Stimulated activated naive CD4-positive, alpha-beta T cell (primary cell): Measurements from ENCODE around the gene LPCAT1.
"Not testable (repeated sequence)": the region's sequence is repeated elsewhere in the genome, so short reads cannot be mapped to it uniquely, and the experiment has no call there.

ENCODE experiments used
- DNase-seq, 6 experiments: peaks; one replicate each; lab custom pipeline; 2025; lab: John Stamatoyannopoulos, UW

The LPCAT1 gene

GRCh38 chr5:1466631-1467265 is 57.0 kb downstream of the LPCAT1 start:
- DNase-seq = no peak

DNA sequence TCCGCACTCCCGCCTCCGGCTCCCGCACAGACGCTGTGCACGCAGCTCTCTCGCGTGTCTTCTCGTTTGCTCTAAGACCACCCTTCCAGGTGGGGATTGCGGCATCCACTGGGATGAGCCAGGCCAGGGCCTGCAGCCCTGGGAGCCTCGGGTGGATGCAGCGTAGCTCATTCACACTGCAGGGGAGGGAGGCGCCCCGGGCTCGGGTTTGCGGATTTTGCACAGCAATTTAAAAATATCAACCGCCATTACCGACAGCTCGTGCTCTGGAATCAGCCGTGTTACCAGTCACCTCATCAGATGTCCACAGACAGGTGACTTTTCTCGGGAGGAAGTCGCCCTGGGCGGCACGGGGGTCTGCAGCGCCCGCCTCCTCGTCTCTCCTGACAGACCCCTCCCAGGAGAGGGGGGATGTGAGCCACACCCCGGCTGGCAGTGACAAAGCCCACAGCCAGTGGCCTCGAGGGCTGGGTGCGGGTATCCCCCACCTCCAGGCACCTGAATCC is 57.7 kb downstream of the LPCAT1 start:
- no peak for DNase-seq

DNA sequence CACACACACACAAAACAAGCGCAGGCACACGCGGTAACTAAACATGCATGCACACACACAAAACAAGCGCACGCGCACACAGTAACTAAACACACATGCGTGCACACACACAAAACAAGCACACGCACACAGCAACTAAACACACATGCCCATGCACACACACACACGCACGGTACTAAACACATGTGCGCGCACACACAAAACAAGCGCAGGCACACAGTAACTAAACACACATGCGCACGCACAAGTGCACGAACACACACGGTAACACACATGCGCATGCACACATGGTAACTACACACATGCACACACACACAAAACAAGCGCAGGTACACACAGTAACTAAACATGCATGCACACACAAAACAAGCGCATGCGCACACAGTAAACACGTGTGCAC is 58.6 kb downstream of the LPCAT1 start:
- DNase-seq = no peak

GRCh38 chr5:1464511-1464910 is 59.2 kb downstream of the LPCAT1 start:
- DNase-seq = no peak

DNA sequence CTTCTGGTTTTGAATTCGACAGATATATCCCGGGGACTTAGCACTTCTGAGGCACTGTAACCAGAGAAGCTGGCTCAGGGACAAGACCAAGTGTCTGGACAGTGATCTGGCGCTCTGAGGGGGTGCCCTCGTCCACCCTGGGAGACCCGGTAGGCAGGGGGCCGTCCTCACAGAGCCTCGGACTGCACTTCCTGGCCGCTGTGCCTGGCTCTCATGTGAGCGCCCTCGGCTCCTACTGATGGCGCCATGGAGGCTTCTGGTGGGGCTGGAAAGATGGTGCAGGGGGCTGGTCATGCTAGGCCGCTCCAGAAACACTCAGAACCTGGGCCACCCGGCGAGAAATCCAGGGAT is 59.7 kb downstream of the LPCAT1 start:
- no peak for DNase-seq

DNA sequence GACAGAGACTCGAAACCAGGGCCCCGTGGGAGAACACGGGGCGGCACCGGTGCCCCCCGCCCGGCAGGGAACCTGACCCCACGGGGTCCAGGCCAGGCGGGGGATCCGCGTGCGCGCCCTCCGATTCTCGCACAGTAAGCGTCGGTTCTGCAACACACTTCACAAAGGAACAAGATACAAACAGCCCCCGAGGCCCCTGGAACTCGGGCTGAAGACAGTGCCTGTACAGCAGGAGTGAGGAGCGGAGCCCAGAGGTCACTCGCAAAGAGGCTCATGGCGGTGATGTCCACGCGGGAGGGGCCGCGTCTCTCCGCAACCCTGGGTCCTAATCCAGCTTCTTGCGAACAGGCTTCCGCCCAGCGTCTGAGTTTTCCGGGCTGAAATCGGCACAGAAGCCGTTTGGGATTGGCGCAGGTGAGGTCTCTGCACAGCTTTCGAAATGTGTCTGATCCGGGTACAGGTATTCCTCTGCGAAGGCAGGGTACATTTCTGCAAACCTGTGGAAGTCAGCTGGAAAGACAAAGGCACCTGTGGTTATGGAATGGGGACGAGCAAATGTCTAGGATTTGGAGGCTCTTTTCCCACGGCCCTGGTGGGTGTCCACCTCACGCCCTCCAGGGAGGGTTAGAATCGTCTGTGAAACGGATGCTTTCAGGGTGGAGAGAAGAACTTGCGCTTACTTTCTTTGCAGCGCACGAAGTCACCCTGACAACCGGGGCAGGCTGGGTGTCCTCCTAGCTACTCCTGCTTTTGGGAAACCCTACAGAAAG is 60.2 kb downstream of the LPCAT1 start:
- DNase-seq = no peak

DNA sequence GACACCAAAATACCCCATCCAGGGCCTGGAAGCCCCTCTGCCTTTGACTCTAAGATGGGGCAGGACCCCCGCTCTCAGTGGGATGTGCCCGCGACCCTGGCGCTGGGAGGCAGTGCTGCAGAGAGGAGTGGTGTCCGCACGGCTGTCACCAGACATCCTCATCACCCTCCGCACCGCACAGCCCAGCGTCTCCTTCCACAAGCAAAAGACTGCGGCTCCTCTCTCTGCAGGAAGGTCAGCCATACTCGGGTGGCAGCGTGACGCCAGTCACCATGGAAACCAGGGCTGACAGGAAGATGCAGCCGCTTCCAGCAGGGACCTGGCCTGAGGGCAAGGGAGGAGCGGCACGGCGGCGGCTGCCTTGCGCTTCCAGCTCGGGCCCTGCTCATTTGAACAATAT is 61.4 kb downstream of the LPCAT1 start:
- DNase-seq = no peak

DNA sequence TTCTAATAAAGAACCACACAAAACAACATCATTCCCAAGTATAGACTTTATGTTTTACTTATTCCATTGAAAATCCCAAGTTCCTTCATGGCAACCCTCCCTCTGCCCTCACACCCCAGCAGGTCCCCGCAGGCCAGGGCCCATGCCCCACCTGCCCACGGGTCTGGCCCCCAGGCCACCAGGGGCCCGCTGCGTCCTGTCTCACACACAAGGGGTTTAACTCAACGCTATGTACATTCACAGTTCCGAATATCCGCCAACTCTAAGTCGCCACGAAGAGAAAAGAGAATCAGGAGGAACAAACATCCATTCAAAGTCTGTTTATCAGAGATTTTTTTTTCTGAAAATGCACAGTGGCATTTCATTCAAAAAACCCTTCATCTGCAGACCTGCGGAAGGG is 62.4 kb downstream of the LPCAT1 start:
- DNase-seq = no peak

- no peak for DNase-seq
Measured at GRCh38 chr5:1460054-1460682, 63.6 kb downstream of the LPCAT1 start.

DNA sequence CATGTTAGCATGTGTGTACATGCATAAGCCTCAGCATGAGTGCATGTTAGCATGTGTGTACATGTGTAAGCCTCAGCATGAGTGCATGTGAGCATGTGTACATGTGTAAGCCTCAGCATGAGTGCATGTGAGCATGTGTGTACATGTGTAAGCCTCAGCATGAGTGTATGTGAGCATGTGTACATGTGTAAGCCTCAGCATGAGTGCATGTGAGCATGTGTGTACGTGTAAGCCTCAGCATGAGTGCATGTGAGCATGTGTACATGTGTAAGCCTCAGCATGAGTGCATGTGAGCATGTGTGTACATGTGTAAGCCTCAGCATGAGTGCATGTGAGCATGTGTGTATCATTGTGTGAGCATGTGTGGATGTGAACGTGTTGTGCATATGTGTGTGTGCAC is 64.3 kb downstream of the LPCAT1 start:
- not testable (repeated sequence) for DNase-seq

DNA sequence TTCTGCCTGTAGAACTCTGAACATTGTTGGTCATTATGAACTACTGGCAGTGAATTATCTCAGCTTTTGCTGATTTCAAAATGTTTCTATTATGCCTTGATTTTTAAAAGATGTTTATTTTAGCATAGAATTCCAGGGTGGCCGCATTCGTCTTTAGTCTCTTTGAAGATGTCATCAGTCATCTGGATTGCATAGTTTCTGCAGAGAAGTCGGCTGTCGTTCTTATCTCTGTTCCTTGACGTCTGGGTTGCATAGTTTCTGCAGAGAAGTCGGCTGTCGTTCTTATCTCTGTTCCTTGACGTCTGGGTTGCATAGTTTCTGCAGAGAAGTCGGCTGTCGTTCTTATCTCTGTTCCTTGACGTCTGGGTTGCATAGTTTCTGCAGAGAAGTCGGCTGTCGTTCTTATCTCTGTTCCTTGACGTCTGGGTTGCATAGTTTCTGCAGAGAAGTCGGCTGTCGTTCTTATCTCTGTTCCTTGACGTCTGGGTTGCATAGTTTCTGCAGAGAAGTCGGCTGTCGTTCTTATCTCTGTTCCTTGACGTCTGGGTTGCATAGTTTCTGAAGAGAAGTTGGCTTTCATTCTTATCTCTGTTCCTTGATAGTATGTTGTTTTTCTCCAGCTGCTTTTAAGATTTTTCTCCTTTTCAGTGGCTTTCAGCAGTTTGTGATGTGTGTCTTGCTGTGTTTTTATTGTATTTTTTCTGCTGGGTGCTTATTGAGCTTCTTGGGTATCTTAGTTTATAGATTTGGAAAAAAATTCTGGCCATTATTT is 67.5 kb downstream of the LPCAT1 start:
- not testable (repeated sequence) for DNase-seq

- DNase-seq = no peak
Measured at GRCh38 chr5:1453613-1454012, 70.1 kb downstream of the LPCAT1 start.

DNA sequence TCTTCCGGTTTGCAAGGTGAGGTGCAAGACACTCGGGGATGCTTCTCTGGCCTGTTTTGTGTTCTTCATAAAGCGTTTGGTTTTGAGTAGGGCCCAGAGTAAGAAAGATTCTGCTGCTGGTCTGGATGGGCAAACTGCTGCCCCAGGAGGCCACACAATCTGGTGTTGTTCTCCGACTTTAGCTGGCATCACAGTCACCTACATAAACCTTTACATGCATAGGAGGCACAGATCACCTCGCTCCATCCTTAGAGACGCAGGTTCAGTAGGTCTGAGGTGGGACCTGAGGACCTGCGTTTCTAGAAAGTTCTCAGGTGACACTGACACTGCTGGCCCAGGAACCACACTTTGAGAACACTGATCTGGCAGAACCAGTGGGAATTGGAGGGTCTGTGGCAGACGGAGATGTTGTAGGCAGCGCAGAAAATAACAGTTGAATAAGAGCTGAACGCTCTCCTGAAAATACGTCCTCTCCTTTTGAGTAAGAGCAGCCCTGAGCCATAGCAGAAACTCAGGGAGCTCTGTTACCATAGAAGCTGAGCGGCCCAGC is 74.6 kb downstream of the LPCAT1 start:
- no peak for DNase-seq

DNA sequence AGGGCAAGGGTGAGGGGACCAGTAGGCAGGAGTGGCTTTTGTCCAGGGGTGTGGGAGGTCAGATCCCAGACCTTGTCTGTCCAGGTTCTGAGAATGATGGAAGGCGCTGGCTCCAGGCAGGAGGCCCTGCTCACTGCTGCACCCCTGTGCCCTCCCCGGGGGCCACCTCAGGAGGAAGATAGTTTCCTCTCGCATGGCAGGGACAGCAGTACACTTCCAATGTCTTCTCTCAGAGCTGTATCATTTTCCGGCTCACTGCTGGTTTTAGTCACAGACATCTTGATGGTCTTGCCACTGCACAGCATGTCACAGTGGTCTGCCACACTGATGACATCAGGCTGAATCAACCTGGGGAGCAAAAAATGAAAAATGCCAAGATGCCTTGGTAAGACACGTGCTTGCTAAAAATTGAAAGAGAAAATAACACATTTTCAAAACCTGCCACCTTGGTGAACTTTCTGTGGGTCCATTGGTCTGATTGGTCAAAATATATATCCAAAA is 75.2 kb downstream of the LPCAT1 start:
- no peak for DNase-seq

DNA sequence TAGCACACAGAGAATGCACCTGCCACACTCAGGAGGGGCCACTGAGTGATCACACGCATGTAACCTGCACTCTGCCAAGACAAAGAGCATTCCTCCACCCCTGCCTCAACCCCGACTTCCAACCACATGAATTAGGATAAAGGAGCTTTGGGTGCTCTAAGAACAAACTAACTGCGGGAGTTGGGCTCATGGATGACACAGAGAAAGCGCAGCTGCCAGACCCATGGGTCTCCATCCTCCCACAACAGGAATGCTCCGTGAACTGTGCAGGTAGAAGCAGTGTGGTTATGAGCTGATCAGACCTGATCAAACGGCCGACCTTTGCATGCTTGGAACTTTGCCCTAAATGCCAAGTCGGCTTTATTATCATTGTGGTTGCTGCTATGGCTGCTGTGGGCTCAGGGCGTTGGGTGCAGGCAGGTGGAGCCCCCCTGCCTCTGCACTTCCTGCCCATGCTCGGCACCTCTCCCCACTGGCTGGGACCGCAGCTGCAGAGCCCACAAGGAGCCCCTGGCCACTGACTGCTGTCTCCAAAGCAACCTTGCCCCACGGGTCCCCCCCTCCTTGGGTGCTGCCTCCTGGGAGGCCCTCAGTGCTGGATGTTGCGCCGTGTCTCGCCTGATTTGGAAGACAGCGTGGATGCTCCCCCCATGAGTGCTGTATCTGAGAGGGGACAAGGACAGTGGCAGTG is 75.9 kb downstream of the LPCAT1 start:
- no peak for DNase-seq

DNA sequence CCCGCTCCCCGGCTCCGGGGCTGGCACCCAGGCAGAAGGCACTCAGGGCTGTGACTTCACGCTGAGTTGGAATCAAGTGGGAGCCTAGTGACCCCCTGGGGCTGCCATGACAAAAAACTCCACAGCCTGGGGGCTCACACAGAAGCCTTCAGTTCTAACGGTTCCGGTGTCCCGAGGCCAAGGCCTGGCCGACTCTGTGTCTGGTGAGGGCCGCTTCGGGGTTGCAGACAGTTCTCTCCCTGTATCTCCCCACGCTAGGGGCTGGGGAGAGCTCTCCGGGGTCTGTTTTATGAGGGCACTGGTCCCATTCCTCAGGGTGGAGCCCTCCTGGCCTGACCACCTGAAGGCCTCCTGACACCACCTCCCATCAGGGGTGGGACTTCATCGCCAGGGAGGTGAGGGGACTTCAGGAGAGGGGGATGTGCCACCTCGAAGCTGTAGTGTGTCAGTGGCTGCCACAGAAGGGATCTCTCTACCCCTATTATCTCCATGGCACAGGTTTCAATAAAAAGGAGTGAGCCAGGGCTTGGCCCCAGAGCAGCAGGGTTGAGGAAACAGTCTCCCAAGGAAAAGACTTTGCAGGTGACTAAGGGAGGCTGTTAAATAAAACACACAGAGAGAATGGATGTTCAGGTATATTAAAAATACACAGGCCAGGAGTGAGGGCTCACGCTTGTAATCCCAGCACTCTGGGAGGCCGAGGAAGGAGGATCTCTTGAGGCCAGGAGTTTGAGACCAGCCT is 77.0 kb downstream of the LPCAT1 start:
- no peak for DNase-seq

- no peak for DNase-seq
Measured at GRCh38 chr5:1445689-1446601, 77.8 kb downstream of the LPCAT1 start.

- DNase-seq = no peak
Measured at GRCh38 chr5:1445313-1445688, 78.5 kb downstream of the LPCAT1 start, which contains the start of gene SLC6A3. Gene SLC6A3 (minus strand): TSS chr5:1445440. CDS start chr5:1443197, 2,243 bp downstream.
